Smooth muscle cell of the brain vasculature (primary cell): ENCODE results near the gene TMEM39A.

ENCODE experiments used
- DNase-seq: peaks from one replicate; pipeline ENCODE4 v3.0.0-alpha.2; 2012; ENCODE audit warnings: low read depth, low spot score

The TMEM39A gene

DNA sequence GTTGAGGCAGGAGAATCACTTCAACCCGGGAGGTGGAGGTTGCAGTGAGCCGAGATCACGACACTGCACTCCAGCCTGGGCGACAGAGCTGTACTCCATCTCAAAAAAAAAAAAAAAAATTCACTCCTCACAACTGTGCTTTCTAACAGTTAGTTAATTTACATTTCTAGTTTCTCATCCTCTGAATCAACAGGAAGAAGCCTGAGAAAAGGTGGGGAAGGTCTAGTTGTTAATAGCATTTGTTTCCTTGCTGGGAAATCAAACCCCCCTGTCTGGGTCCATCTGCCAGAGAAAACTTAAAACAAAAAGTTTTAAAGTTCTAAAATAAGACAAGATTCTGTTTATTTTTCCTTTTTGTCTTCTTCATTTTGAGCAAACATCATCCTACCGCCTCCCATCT is 62.3 kb downstream of the TMEM39A start:
- no peak for DNase-seq

- DNase-seq, result no peak
These were observed 62.9 kb downstream of the TMEM39A start for GRCh38 chr3:119400466-119400865.

DNA sequence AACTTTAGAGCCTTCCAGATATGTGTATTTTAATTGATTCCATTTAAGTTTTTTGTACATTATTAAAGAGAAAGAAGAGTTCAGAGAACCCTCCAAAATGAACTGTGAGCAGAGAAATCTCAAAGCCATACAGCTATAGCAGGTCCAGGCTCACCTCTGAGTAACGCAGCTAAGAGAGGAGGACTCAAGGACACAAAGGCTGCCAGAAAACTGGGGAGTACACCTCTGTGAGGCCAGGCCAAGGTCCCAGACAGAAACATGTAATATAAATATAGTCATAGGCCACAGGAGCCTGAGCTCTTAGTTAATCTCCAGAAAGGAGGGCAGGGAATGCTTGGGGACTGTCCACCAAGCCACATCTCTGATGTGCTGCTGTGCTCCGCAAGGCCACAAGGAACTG is 66.5 kb downstream of the TMEM39A start:
- no peak for DNase-seq

DNA sequence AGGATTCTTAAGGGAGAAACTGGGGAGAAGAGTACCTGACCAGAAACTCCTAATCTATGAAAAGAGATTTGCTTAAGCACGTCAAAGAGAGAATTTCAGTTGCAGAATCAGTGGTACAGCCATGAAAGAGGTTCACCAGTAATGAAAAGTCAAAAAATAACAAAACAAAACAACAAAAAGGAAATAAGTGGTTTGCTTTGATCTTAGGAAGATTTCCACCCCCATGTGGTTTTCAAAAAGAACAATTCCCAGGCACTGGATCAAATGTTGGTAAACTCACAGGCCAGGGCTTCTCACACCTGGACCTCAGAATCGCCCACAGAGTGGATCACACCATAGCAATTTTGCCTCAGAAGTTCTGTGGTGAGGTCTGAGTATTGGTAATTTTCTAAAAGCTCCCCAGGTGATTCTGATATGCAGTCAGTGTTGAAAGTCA is 67.5 kb downstream of the TMEM39A start:
- no peak for DNase-seq

DNA sequence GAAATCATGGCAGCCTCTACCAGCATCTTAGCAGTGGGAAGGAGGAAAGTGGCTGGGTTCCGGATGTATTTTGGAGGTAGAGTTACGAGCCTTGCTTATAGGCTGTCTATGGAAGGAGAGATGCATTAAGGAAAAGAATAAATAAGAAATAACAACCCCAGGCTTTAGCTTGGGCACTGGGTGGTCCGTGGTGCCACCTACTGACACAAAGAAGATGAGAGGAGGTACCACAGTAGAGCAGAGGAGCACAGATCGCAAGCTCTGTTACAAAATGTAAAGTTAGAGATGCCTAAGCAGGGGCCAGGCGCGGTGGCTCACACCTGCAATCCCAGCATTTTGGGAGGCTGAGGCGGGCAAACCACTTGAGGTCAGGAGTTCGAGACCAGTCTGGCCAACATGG is 74.8 kb downstream of the TMEM39A start:
- no peak for DNase-seq

- DNase-seq, result no peak
These were observed 81.3 kb downstream of the TMEM39A start for GRCh38 chr3:119382134-119382533.

DNA sequence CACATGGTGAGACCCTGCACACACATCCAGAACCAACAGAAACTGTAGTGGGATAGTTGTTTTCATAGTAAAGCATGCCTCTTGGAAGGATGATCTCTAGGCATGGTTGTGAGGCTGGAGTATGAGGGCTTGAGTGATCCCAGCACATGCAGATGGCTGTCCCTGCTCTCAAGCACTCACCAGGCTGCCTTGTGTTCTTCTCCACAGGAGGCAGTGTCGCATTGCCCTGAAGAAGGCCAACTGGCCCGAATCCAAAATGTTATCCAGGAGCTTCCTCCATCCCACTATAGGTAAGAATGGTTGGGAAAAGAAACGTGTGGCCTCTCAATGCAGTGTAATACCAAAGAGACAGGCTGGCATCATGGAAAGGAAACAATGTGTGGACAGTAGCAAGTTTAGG is 82.7 kb downstream of the TMEM39A start:
- DNase-seq, result no peak
